Spleen (tissue), 11 donors: ENCODE data around the gene TNFSF13. TPM values are rescaled to one million over a fixed set of nuclear protein-coding genes. Genes with fewer than 3 reads are reported as not detected.

Experiments used
- DNase-seq: peaks from one replicate; pipeline ENCODE4 v3.0.0-alpha.2; 2020
- H3K27ac ChIP-seq, 8 donors: fragments of 200-600 bp; sonication (generic) in 7 of 8; 1 replicate in 4 of 8; 2 replicates in 4 of 8; pipeline versions ENCODE4 v1.5.0 to v1.8.0; 2016 to 2021; ENCODE audit warnings: inconsistent platforms in 4 of 8, mild to moderate bottlenecking in 4 of 8, moderate library complexity in 1 of 8
- H3K27me3 ChIP-seq, 7 donors: fragments of 200-600 bp; sonication (generic) in 6 of 7; replicated peaks in 1 of 7; 1 replicate in 4 of 7; 2 replicates in 3 of 7; pipeline versions ENCODE4 v1.5.0 to v1.8.0; 2016 to 2021; ENCODE audit warnings: inconsistent platforms in 3 of 7, mild to moderate bottlenecking in 1 of 7
- H3K36me3 ChIP-seq, 6 donors: fragments of 200-600 bp; sonication (generic) in 5 of 6; 1 replicate in 4 of 6; 2 replicates in 2 of 6; pipeline versions ENCODE4 v1.5.0 to v1.8.0; 2016 to 2021; ENCODE audit warnings: inconsistent platforms in 2 of 6
- H3K4me1 ChIP-seq, 6 donors: fragments of 200-600 bp; sonication (generic) in 5 of 6; 1 replicate in 3 of 6; 2 replicates in 3 of 6; pipeline versions ENCODE4 v1.5.0 to v1.8.0; 2016 to 2021; ENCODE audit warnings: inconsistent platforms in 3 of 6
- H3K4me3 ChIP-seq, 8 donors: fragments of 200-600 bp; sonication (generic) in 7 of 8; 1 replicate in 4 of 8; 2 replicates in 4 of 8; pipeline versions ENCODE4 v1.5.0 to v1.8.0; 2016 to 2021; ENCODE audit warnings: inconsistent platforms in 4 of 8, mild to moderate bottlenecking in 4 of 8, moderate library complexity in 2 of 8
- H3K9me3 ChIP-seq, 8 donors: fragments of 200-600 bp; sonication (generic) in 7 of 8; 1 replicate in 4 of 8; 2 replicates in 4 of 8; pipeline versions ENCODE4 v1.5.0 to v1.8.0; 2016 to 2021; ENCODE audit warnings: inconsistent platforms in 4 of 8
- POLR2A ChIP-seq, 3 donors: fragments of 450-650 bp; IDR thresholded peaks; one replicate each; pipeline ENCODE4 v1.5.1; 2017; ENCODE audit warnings: antibody characterized with exemption in 3 of 3, mild to moderate bottlenecking in 1 of 3
- POLR2AphosphoS5 ChIP-seq, 3 donors: sonication (generic); formaldehyde crosslinking; IDR thresholded peaks; one replicate each; pipeline ENCODE4 v1.5.1; 2017; ENCODE audit warnings: antibody characterized with exemption in 3 of 3
- WGBS, 5 donors: extraction: QIAGEN DNeasy Blood & Tissue Kit in 3 of 5; methylation state at CpG; one replicate each; pipeline versions ENCODE4 v1.1.5 to v1.1.7; 2013 to 2018; 5-methylcytosine and 5-hydroxymethylcytosine counted together
- intact Hi-C: fragments of 100-400 bp; cut with DNase I; formaldehyde crosslinking; loops from one replicate; pipeline ENCODE4 v1.15.0; 2023; ENCODE audit warnings: low total_unique reads
- polyA plus RNA-seq, 3 donors: library from polyadenylated mRNA; stranded (reverse); fragments of 200-250 nt; gene quantifications; one replicate each; pipeline ENCODE4 v1.2.1, GENCODE V29; 2013
- total RNA-seq, 7 donors: library from RNA; depleted of rRNA in 3 of 7; stranded (reverse); fragments of >200 nt in 3 of 7; fragmentation: NEBNext Ultra II Directional in 4 of 7; extraction: Animal tissue kit (Norgen Biotek cat#: 25700) in 4 of 7; gene quantifications; one replicate each; pipeline versions ENCODE4 v1.1.0 to v1.2.1, GENCODE V29; 2016 to 2021
- TF ChIP-seq, protein P1 (sequence below), 11 experiments: fragments of 200-600 bp in 7 of 11; fragments of 450-650 bp in 4 of 11; sonication (generic) in 4 of 11; IDR thresholded peaks in 8 of 11; conservative IDR thresholded peaks in 3 of 11; 1 replicate in 7 of 11; 2 replicates in 4 of 11; pipeline versions ENCODE4 v1.4.0 to v1.8.0; 2016 to 2021; ENCODE audit warnings: antibody characterized with exemption in 11 of 11, inconsistent platforms in 4 of 11, mild to moderate bottlenecking in 1 of 11
- donor health status: healthy with polysubstance abuse.
- donor health status: DM: no; HTN: no; CAD: no; lungs with moderate emphysema.
- donor health status: DM: no; HTN: no; CAD: no.
- donor health status: Bipolar disorder and iron deficiency.
- donor health status: healthy.
- donor health status: DM: no; HTN: no; CAD: no.
- donor health status: DM: yes; HTN: yes; CAD: no.

The TNFSF13 gene
- total and polyA plus RNA-seq, 10 donors: 14.5 to 54.0 (median 25.7) TPM

DNA sequence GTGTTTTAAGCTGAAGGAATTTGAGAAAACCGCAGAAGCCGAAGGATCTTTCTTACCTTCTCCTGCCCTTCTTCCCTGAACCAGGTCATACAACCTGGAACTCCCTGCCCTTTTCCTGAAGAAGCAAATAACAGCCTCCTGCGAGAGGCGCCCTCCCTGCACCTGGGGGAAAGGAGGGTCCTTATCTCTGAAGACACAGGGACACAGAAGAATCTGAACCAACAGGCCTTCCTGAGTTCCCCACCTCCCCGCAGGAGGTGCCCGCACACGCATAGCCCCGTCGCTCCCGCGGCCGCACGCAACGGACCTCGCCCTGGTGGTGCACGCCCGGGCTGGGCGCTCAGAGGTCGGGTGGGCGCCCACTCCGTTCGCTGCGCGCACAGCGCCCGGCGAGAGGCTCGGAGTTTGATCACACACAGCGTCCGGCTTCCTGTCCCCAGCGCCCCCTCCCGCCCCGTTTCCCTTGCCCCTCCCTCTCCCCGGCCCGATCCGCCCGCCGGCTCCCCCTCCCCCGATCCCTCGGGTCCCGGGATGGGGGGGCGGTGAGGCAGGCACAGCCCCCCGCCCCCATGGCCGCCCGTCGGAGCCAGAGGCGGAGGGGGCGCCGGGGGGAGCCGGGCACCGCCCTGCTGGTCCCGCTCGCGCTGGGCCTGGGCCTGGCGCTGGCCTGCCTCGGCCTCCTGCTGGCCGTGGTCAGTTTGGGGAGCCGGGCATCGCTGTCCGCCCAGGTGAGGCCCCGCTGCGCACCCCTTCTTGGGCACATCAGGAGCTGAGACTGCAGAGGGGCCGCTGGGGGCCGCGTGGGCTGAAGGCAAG, 9.8 kb upstream of the TNFSF13 start, which contains the start of gene TNFSF12:
TSS of gene TNFSF12 (plus strand) at position 474 of the 816 bp plus-strand sequence. CDS start at position 570, 96 bp downstream.
- TF ChIP-seq POLR2A (IDR thresholded peaks at IDR 0.05): peak in 1 of 3 donors; percentile 41
- TF ChIP-seq POLR2AphosphoS5 (IDR thresholded peaks at IDR 0.05): peak; percentile 83 to 90 (median 89)
- TF ChIP-seq, protein P1, sequence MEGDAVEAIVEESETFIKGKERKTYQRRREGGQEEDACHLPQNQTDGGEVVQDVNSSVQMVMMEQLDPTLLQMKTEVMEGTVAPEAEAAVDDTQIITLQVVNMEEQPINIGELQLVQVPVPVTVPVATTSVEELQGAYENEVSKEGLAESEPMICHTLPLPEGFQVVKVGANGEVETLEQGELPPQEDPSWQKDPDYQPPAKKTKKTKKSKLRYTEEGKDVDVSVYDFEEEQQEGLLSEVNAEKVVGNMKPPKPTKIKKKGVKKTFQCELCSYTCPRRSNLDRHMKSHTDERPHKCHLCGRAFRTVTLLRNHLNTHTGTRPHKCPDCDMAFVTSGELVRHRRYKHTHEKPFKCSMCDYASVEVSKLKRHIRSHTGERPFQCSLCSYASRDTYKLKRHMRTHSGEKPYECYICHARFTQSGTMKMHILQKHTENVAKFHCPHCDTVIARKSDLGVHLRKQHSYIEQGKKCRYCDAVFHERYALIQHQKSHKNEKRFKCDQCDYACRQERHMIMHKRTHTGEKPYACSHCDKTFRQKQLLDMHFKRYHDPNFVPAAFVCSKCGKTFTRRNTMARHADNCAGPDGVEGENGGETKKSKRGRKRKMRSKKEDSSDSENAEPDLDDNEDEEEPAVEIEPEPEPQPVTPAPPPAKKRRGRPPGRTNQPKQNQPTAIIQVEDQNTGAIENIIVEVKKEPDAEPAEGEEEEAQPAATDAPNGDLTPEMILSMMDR (IDR thresholded peaks at IDR 0.05 in 8 of 11, conservative IDR thresholded peaks at IDR 0.05 in 3 of 11): peak in 5 of 11 experiments; percentile 8 to 24 (median 18)
- Histone ChIP-seq H3K27ac (peak within 1 kb of the TSS; percentile 87 to 97 (median 93)), H3K27me3 (no peaks in the 10 kb centered on the region), H3K36me3 (peaks cover 0 to 23% (median 0%) of the 10 kb centered on the region in 6 donors), H3K4me1 (peaks cover 15 to 67% (median 59%) of the 10 kb centered on the region in 6 donors), H3K9me3 (no peaks in the 10 kb centered on the region), H3K4me3 (peak within 1 kb of the TSS; percentile 60 to 82 (median 64))
- DNase-seq: peak; percentile 94
- WGBS, 5 donors: 0 to 5% (median 2%) methylated on average over 17 to 65 of the region's 65 CpGs
- intact Hi-C loops: no loop called here

DNA sequence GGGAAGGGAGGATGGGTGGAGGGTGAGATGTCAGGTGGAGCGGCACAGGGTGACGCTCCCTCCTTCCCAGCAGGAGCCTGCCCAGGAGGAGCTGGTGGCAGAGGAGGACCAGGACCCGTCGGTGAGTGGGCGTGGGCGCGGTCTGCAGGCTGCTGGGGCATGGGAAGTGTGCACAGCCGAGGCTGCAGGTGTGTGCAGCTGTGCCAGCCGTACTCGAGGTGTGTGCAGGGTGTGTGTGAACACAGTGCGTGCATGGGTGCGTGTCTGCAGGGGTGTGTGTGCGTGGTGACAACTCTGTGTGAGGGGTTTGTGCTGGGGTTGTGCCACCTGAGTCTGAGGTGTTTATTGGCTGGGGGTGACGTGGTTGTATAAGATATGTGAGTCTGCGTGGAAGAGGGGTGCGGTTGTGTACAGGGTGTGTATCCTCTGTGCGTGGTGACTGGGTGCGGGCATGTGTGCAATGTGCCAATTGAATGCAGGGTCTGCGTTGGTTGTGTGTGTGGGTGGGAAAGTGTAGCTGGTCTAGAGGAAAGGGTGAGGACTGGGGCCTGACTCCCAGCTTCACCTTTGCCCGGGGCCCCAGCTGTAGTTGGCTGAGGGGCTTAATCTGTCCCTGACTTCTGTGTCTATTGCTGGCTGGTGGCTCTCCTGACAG, 9.0 kb upstream of the TNFSF13 start:
- Histone ChIP-seq H3K4me1 (peaks cover 16 to 73% (median 59%) of the 10 kb centered on the region in 6 donors), H3K36me3 (peaks cover 0 to 26% (median 0%) of the 10 kb centered on the region in 6 donors), H3K9me3 (no peaks in the 10 kb centered on the region), H3K27ac (peak overlapping the region; percentile 87 to 97 (median 93)), H3K4me3 (peak overlapping the region; percentile 60 to 82 (median 64)), H3K27me3 (no peaks in the 10 kb centered on the region)
- TF ChIP-seq, protein P1 (IDR thresholded peaks at IDR 0.05 in 8 of 11, conservative IDR thresholded peaks at IDR 0.05 in 3 of 11): peak in 2 of 11 experiments; percentile 2
- TF ChIP-seq POLR2A (IDR thresholded peaks at IDR 0.05): no peak
- TF ChIP-seq POLR2AphosphoS5 (IDR thresholded peaks at IDR 0.05): peak in 1 of 3 donors; percentile 42
- peak; percentile 88 for DNase-seq
- intact Hi-C loops: no loop called here
- 23 to 39% (median 32%) methylated on average over 18 to 20 of the region's 20 CpGs for WGBS, 5 donors

DNA sequence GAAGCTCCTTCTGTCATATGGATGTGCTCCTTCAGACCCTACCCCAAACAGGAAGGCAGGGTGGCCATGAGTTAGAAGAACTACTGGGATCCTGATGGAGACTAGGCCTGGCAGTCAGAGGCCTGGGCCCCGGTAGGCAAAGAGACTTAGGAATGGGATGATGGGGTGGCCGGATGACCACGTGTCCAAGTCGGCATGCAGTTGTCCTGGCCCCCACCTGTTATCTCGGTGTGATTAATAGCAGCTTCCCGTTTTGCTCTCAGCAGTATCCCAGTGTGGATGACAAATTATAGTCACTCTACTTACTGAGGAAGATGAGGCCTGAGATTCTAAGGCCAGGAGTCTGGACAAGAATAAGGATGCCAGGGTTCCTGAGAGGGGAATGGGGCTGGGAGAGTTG, 8.2 kb upstream of the TNFSF13 start:
- Histone ChIP-seq H3K27ac (peak overlapping the region in 7 of 8 donors; percentile 87 to 97 (median 94)), H3K36me3 (peaks cover 0 to 26% (median 0%) of the 10 kb centered on the region in 6 donors), H3K9me3 (no peaks in the 10 kb centered on the region), H3K4me3 (peak overlapping the region in 2 of 8 donors; percentile 76 to 82), H3K4me1 (peaks cover 16 to 81% (median 59%) of the 10 kb centered on the region in 6 donors), H3K27me3 (no peaks in the 10 kb centered on the region)
- TF ChIP-seq POLR2AphosphoS5 (IDR thresholded peaks at IDR 0.05): no peak
- TF ChIP-seq, protein P1 (IDR thresholded peaks at IDR 0.05 in 8 of 11, conservative IDR thresholded peaks at IDR 0.05 in 3 of 11): no peak
- no peak for TF ChIP-seq POLR2A (IDR thresholded peaks at IDR 0.05)
- 61 to 73% (median 66%) methylated on average over 6 of the region's 6 CpGs for whole genome bisulfite sequencing, 5 donors
- intact Hi-C loops: no loop called here
- DNase-seq: no peak
